ENCODE measurements around the gene ARHGAP4.

ARHGAP4 gene

DNA sequence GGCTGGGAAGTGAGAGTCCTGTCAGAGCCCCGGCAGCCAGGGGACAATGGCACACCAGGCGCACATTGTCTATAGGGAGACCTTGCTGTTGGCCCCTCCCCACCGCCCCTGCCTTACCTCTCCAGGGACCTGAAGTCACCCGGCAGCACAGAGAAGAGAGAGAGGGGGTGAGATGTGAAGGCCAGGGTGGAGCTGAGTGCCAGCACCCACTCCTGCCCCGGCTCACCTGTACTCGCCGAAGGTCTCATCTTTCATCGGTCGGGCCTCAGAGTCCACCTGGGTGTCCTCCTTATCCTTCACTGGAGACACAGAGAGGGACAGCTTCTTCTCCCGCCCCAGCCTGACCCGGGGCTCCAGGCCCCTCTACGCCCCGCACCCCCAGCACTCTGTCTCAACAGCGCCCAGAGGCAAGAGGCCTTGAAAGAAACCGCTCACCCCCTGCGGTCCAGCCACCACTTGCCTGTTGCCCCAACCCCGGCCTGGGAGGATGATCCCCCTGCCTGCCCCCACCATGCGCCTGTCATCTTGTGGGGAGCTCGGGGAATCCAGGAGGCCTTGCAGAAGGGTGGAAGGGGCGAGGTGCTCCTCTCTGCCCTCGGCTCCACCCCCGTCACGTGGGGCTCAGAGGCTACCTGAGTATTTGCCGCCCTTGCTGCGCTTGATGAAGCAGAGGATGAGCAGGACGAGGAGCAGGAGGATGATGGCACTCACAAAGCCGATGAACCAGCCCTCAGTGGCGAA is 62.6 kb downstream of the ARHGAP4 start:
- no peak for DNase-seq

DNA sequence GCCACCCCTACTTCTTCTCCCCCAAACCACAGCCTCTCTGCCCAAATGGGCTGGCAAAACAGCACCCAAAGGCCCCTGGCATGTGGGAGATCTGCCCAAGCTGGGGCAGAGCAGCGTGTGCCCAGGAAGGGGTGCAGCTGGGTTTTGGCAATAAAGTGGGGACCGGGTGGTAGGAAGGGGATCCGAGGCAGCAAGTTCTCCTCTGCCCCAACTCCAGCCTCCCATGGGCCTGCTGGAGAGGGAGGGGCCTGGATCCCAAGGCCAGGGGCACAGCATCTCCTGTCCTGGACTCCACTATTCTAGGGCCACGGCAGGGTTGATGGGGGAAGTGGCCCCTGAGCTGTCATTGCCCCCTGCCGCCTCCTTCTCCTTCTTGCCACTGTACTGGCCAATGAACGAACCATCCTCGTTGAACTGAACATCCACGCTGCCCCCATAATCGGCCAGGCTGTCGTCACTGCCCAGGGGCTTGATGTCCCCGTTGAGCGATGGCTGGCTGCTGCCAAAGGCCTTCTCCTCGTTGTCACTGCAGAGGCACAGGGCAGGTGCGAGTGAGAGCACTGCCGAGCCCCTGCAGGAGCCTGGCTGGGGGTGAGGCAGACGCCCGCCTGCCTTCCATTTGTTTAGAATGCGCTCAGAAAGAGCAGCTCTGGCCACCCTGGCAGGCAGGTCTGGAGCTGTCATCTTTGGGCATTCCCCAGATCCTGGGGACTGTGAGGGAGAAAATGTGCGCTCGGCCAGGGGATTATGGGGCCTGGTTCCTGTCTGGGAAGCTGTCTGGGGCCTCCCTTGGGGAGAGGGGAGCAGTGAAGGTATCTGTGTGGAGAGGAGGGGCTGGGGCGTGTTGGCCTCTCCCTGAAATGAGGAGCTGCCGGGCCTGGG is 63.5 kb downstream of the ARHGAP4 start:
- DNase-seq: no peak

DNA sequence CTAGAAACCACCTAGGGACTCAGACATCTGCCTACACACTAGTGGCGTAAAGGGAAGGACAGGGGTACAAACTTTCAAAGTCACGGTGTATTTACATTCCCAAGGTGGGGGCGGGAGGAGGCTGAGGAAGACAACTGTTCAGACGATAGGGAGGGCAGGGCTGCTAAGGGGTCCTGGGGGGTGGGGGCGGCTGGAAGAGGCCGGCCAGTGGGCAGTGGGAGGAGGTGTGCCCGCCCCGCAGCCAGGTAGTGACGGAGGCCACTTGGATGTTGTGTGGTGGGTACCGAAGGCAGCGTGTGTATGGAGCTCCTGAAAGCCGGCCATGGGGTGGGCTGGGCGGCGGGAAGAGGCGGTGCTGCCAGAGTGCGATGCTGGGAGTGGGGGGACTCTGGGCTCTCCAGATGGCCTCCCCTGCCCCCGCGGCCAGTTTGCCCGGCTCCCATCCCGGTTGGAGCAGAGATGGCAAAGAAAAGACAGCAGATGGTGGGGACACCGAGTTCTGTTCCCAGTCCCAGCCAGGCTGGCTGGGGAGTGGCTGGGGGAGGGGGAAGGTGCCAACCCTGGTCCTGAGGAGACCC is 64.2 kb downstream of the ARHGAP4 start:
- no peak for DNase-seq

DNA sequence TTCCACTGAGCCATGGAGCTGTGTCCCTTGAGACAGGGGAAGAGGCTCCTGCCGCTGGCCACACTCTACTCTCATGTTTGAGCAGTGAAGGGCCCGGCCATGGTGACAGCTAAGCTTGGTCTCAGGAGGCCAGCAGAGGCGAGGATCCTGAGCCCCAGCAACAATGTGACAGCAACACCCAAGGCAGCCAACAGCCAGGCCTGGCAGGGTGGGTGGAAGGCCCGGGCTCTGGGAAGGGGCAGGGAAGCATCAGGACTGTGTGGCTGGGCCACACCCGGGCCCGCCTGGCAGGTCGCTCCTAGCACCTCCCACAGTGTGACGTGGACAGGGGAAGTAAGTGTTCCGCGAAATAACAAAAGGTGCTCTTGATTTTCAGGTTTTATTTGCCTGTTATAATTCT is 64.9 kb downstream of the ARHGAP4 start:
- no peak for DNase-seq

Data from activated CD4-positive, CD25-positive, alpha-beta regulatory T cell (primary cell).